Calu3 (cell line): ENCODE data around the gene DPYD. TPM values are rescaled to one million over a fixed set of nuclear protein-coding genes. Genes with fewer than 3 reads are reported as not detected.

ENCODE experiments used
- BruUV-seq: library from RNA; stranded (reverse); fragments of 400-500 nt; replicated peaks from 2 replicates; lab custom pipeline; 2021; lab: Mats Ljungman, UMichigan
- CTCF ChIA-PET: fragments of 300-600 bp; sonication (Branson Sonifier 250); formaldehyde crosslinking; loops from one replicate; lab custom pipeline; 2022; ENCODE audit warnings: antibody characterized with exemption; lab: Charles Lee
- DNase-seq: peaks from one replicate; pipeline ENCODE4 v3.0.0; 2022
- H3K27ac Mint-ChIP-seq: one replicate; pipeline ENCODE4 v1.8.0; 2022; ENCODE audit warnings: mixed read lengths; ENCODE audit not compliant: unreplicated experiment
- H3K27me3 Mint-ChIP-seq: one replicate; pipeline ENCODE4 v1.8.0; 2022; ENCODE audit warnings: mixed read lengths; ENCODE audit not compliant: unreplicated experiment
- H3K36me3 Mint-ChIP-seq: one replicate; pipeline ENCODE4 v1.8.0; 2022; ENCODE audit warnings: mild to moderate bottlenecking, moderate library complexity, mixed read lengths; ENCODE audit not compliant: insufficient read depth, unreplicated experiment
- H3K4me1 Mint-ChIP-seq: one replicate; pipeline ENCODE4 v1.8.0; 2022; ENCODE audit warnings: mild to moderate bottlenecking, low read depth, mixed read lengths; ENCODE audit not compliant: unreplicated experiment
- H3K4me3 Mint-ChIP-seq: one replicate; pipeline ENCODE4 v1.8.0; 2022; ENCODE audit warnings: mild to moderate bottlenecking, low read depth, moderate library complexity, mixed read lengths; ENCODE audit not compliant: unreplicated experiment
- H3K9me3 Mint-ChIP-seq: one replicate; pipeline ENCODE4 v1.8.0; 2022; ENCODE audit warnings: low read depth, mixed read lengths; ENCODE audit not compliant: unreplicated experiment
- CTCF ChIP-seq: fragments of 200-600 bp; IDR thresholded peaks from one replicate; pipeline ENCODE4 v1.8.0; 2022; ENCODE audit warnings: antibody characterized with exemption; ENCODE audit not compliant: unreplicated experiment
- intact Hi-C: fragments of 100-400 bp; cut with micrococcal nuclease; formaldehyde crosslinking; loops from one replicate; pipeline ENCODE4 v1.10.0; 2022; ENCODE audit not compliant: unreplicated experiment
- total RNA-seq: library from RNA; stranded (reverse); gene quantifications from 2 replicates; pipeline ENCODE4 v1.2.3, GENCODE V29; 2022

The DPYD gene
- total RNA-seq, 1 experiment from 2014 or later = 15.6 TPM

GRCh38 chr1:97886199-97886598, 34.6 kb downstream of the DPYD start:
- DNase-seq = no peak
- TF ChIP-seq CTCF = no peak
- Mint-ChIP-seq H3K9me3 (no peaks in the 10 kb centered on the region), H3K27me3 (no peaks in the 10 kb centered on the region), H3K4me1 (no peaks in the 10 kb centered on the region), H3K36me3 (no peaks in the 10 kb centered on the region), H3K4me3 (no peak overlapping the region), H3K27ac (no peak overlapping the region)
- CTCF ChIA-PET = no interaction called here
- intact Hi-C loops = no loop called here
- BruUV-seq = no TSS peak

DNA sequence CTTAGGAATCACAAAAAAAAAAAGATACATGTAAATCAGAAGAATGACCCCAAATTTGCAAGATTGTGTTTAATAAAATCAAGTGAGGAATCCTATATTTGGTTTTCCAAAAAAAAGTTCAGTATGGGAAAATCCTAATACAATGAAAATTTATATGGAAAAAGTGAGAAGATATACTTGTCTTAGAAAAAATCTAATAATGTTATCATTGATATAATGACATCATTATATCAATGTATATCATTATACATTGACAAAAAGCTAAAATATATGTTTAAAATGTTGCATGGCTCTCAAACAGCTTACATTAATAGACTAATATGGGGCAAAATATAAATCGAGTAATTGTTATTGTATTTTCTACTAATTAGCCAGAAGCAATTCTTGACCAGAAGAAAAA, 37.0 kb downstream of the DPYD start:
- H3K4me1 Mint-ChIP-seq = no peaks in the 10 kb centered on the region
- TF ChIP-seq CTCF = no peak
- DNase-seq = no peak
- H3K36me3 Mint-ChIP-seq = no peaks in the 10 kb centered on the region
- H3K27ac Mint-ChIP-seq = no peak overlapping the region
- H3K27me3 Mint-ChIP-seq = no peaks in the 10 kb centered on the region
- intact Hi-C loops = no loop called here
- BruUV-seq = no TSS peak
- H3K4me3 Mint-ChIP-seq = no peak overlapping the region
- no peaks in the 10 kb centered on the region for H3K9me3 Mint-ChIP-seq
- CTCF ChIA-PET = interaction anchor here (0.7 kb wide), 1 partner anchor 1551 kb away, joined by 3 read pairs; no protein-coding TSS in a partner anchor

- Mint-ChIP-seq H3K9me3 (no peaks in the 10 kb centered on the region), H3K36me3 (no peaks in the 10 kb centered on the region), H3K4me3 (no peak overlapping the region), H3K4me1 (no peaks in the 10 kb centered on the region), H3K27me3 (no peaks in the 10 kb centered on the region), H3K27ac (no peak overlapping the region)
- intact Hi-C loops = no loop called here
- BruUV-seq = no TSS peak
- no peak for DNase-seq
- CTCF ChIA-PET = no interaction called here
- no peak for TF ChIP-seq CTCF
Observed at GRCh38 chr1:97877307-97877706, 43.5 kb downstream of the DPYD start.

GRCh38 chr1:97875996-97876395, 44.8 kb downstream of the DPYD start:
- no peaks in the 10 kb centered on the region for H3K9me3 Mint-ChIP-seq
- H3K4me1 Mint-ChIP-seq = no peaks in the 10 kb centered on the region
- no peak for TF ChIP-seq CTCF
- no peaks in the 10 kb centered on the region for H3K36me3 Mint-ChIP-seq
- DNase-seq = no peak
- CTCF ChIA-PET = no interaction called here
- no TSS peak for BruUV-seq
- H3K4me3 Mint-ChIP-seq = no peak overlapping the region
- H3K27ac Mint-ChIP-seq = no peak overlapping the region
- intact Hi-C loops = no loop called here
- no peaks in the 10 kb centered on the region for H3K27me3 Mint-ChIP-seq
